SK-N-SH treated with all-trans-retinoic acid at 6 μM for 48 hours (cell line): ENCODE results near the gene IMMP2L.

Experiments
- BACH2 ChIP-seq: fragments of 250-450 bp; sonication (Bioruptor Pico); IDR thresholded peaks from 2 replicates; pipeline ENCODE4 v1.9.0; 2021; ENCODE audit warnings: mild to moderate bottlenecking, borderline replicate concordance
- TSHZ2 ChIP-seq: fragments of 250-450 bp; sonication (Bioruptor Pico); IDR thresholded peaks from 2 replicates; pipeline ENCODE4 v1.5.0; 2020; ENCODE audit warnings: mild to moderate bottlenecking, moderate library complexity

GRCh38 chr7:111262293-111263116 lies 299.8 kb downstream of the IMMP2L start:
- TF ChIP-seq BACH2 (CRISPR knock-in tag) (no peak), TSHZ2 (CRISPR knock-in tag) (no peak)
